HepG2 (cell line): ENCODE measurements around the gene KIF9. TPM values are rescaled to one million over a fixed set of nuclear protein-coding genes. Genes with fewer than 3 reads are reported as not detected.
A peak's percentile ranks its signal among the peaks of the same experiment; 100 is the strongest.
"Not testable (repeated sequence)": the region's sequence is repeated elsewhere in the genome, so short reads cannot be mapped to it uniquely, and the experiment has no call there.

Source experiments
- ATAC-seq: fragments of 200-7000 bp; cut with Tn5 transposase; 3 replicates; pipeline ENCODE4 v1.9.1; 2020; ENCODE audit warnings: mild to moderate bottlenecking, moderate library complexity
- BruUV-seq: library from RNA; stranded (reverse); fragments of 400-500 nt; replicated peaks from 2 replicates; lab custom pipeline; 2021; lab: Mats Ljungman, UMichigan
- CTCF ChIA-PET: fragments of 300-600 bp; formaldehyde crosslinking; extraction: SDS; loops from one replicate; lab custom pipeline; 2021; ENCODE audit warnings: low total read pairs, inconsistent platforms, low intra/inter-chr PET ratio; lab: Yijun Ruan, JAX
- POLR2A ChIA-PET: fragments of 350-600 bp; sonication (Branson Sonifier 250); formaldehyde crosslinking; loops from one replicate; lab custom pipeline; 2020; ENCODE audit warnings: antibody characterized with exemption, inconsistent platforms; lab: Yijun Ruan, JAX
- DNase-seq: peaks from one replicate; pipeline ENCODE4 v3.0.0-alpha.2; 2015; ENCODE audit warnings: low spot score
- FAIRE-seq: peaks from 3 replicates; lab custom pipeline; 2011; peaks lifted over from hg19 to GRCh38; lab: Jason Lieb, UNC
- H2AFZ ChIP-seq: one replicate; pipeline ENCODE4 v1.6.1; 2011; ENCODE audit warnings: low read length, inconsistent platforms
- H3K27ac ChIP-seq: fragments of 300-600 bp; 3 replicates; pipeline ENCODE4 v1.8.0; 2011; ENCODE audit warnings: mixed run types, mild to moderate bottlenecking, mixed read lengths, low read length, inconsistent platforms; ENCODE audit not compliant: insufficient read depth; ENCODE audit errors: extremely low read length
- H3K27me3 ChIP-seq, 2 experiments: fragments of 200-600 bp in 1 of 2; 2 replicates in 1 of 2; 3 replicates in 1 of 2; pipeline versions ENCODE4 v1.6.0 to v1.8.0; 2011; ENCODE audit warnings: low read length in 2 of 2, mild to moderate bottlenecking in 2 of 2, moderate library complexity in 2 of 2, inconsistent platforms in 1 of 2; ENCODE audit not compliant: insufficient read depth in 2 of 2, control insufficient read depth in 1 of 2
- H3K36me3 ChIP-seq, 2 experiments: fragments of 200-600 bp in 1 of 2; replicated peaks in 1 of 2; 2 replicates in 1 of 2; 3 replicates in 1 of 2; pipeline versions ENCODE4 v1.5.1 to v1.8.0; 2011; ENCODE audit warnings: low read length in 2 of 2, inconsistent platforms in 1 of 2; ENCODE audit not compliant: insufficient read depth in 2 of 2, control insufficient read depth in 1 of 2
- H3K4me1 ChIP-seq: 2 replicates; pipeline ENCODE4 v1.5.1; 2012; ENCODE audit warnings: low read length, inconsistent platforms; ENCODE audit not compliant: insufficient read depth
- H3K4me2 ChIP-seq: 2 replicates; pipeline ENCODE4 v1.6.0; 2011; ENCODE audit warnings: low read depth, low read length, inconsistent platforms
- H3K4me3 ChIP-seq, 3 experiments: fragments of 200-600 bp in 1 of 3; sonication (generic), shearing (Covaris generic) in 1 of 3; replicated peaks in 1 of 3; 2 replicates each; pipeline ENCODE4 v1.5.1; 2011 to 2016; ENCODE audit warnings: low read length in 3 of 3, inconsistent platforms in 2 of 3, low read depth in 2 of 3, mild to moderate bottlenecking in 2 of 3, control low read depth in 1 of 3, mixed read lengths in 1 of 3; ENCODE audit not compliant: insufficient read depth in 1 of 3
- H3K79me2 ChIP-seq: one replicate; pipeline ENCODE4 v1.6.1; 2011; ENCODE audit warnings: low read length, inconsistent platforms; ENCODE audit not compliant: insufficient read depth
- H3K9ac ChIP-seq: 2 replicates; pipeline ENCODE4 v1.6.0; 2011; ENCODE audit warnings: mild to moderate bottlenecking, low read depth, low read length, inconsistent platforms; ENCODE audit not compliant: insufficient read depth
- H3K9me3 ChIP-seq: 2 replicates; pipeline ENCODE4 v1.5.1; 2012; ENCODE audit warnings: mild to moderate bottlenecking, low read length
- H4K20me1 ChIP-seq: 2 replicates; pipeline ENCODE4 v1.6.0; 2011; ENCODE audit warnings: inconsistent platforms, mild to moderate bottlenecking, low read length, moderate library complexity; ENCODE audit not compliant: insufficient read depth
- NRL ChIP-seq: sonication (generic); formaldehyde crosslinking; IDR thresholded peaks from 2 replicates; pipeline ENCODE4 v1.5.0; 2020; ENCODE audit warnings: missing genetic modification reagents, mild to moderate bottlenecking, moderate library complexity, borderline replicate concordance
- WGBS: methylation state at CpG from one replicate; pipeline ENCODE4 v1.1.6; 2017; ENCODE audit warnings: low lambda C conversion rate; 5-methylcytosine and 5-hydroxymethylcytosine counted together
- in situ Hi-C: cut with HindIII; loops from 2 replicates; pipeline ENCODE4 v1.10.0; 2017; ENCODE audit warnings: low pct_unique_long_range_greater_than_20kb; ENCODE audit not compliant: extremely low pct_ligation_motif_present
- intact Hi-C: fragments of 100-400 bp; cut with micrococcal nuclease; formaldehyde crosslinking; loops from one replicate; pipeline ENCODE4 v1.10.0; 2022; ENCODE audit not compliant: unreplicated experiment
- polyA plus RNA-seq, 8 experiments: library from polyadenylated mRNA; depleted of rRNA in 3 of 8; stranded (reverse) in 7 of 8; unstranded in 1 of 8; fragments of >200 nt; fragmentation: Illumina TruSeq in 4 of 8; extraction: Trizol in 4 of 8; gene quantifications; 2 replicates each; pipeline versions ENCODE4 v1.2.1 to v1.2.3, GENCODE V29; 2011 to 2016; ENCODE audit warnings: low read depth in 4 of 8, missing spikeins in 1 of 8, mixed read lengths in 1 of 8; ENCODE audit not compliant: insufficient read depth in 1 of 8
- total RNA-seq, 5 experiments: library from RNA; depleted of rRNA; stranded (reverse); fragments of >200 nt; fragmentation: Illumina TruSeq; extraction: Trizol; gene quantifications; 2 replicates each; pipeline ENCODE4 v1.2.3, GENCODE V29; 2016; ENCODE audit warnings: low read depth in 1 of 5
- TF ChIP-seq, protein P1 (sequence below): sonication (generic); formaldehyde crosslinking; IDR thresholded peaks from 2 replicates; pipeline ENCODE4 v1.8.1; 2023; ENCODE audit warnings: mild to moderate bottlenecking, inconsistent platforms, moderate library complexity, missing genetic modification reagents, borderline replicate concordance
- TF ChIP-seq, protein P2 (sequence below): sonication (generic); formaldehyde crosslinking; IDR thresholded peaks from 2 replicates; pipeline ENCODE4 v1.5.0; 2020; ENCODE audit warnings: missing genetic modification reagents, mild to moderate bottlenecking, borderline replicate concordance

Gene KIF9
- total and polyA plus RNA-seq, 2 of the 13 experiments (the other 11 are each of a cell fraction or from before 2014, with no cell fraction given) = 5.1 to 16.9 TPM

DNA sequence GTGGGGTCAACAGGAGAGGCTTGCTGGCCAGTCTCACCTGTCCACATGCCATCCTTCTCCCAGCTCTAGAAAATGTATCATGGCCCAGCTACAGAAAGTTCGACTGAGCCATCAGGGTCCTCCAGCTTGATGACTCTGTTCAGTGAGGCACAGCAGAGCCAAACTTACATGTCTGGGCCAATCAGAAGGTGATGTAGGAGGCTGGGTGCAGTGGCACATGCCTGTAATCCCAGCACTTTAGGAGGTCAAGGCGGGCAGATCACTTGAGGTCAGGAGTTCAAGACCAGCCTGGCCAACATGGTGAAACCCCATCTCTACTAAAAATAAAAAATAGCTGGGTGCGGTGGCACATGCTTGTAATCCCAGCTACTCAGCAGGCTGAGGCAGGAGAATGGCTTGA, 31.5 kb downstream of the KIF9 start:
- TF ChIP-seq, protein P1, sequence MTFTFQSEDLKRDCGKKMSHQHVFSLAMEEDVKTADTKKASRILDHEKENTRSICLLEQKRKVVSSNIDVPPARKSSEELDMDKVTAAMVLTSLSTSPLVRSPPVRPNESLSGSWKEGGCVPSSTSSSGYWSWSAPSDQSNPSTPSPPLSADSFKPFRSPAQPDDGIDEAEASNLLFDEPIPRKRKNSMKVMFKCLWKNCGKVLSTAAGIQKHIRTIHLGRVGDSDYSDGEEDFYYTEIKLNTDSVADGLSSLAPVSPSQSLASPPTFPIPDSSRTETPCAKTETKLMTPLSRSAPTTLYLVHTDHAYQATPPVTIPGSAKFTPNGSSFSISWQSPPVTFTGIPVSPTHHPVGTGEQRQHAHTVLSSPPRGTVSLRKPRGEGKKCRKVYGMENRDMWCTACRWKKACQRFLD (CRISPR knock-in tag) = 0 out of 2 replicates have a peak, but pooled peaks have one; percentile 38
- TF ChIP-seq, protein P2, sequence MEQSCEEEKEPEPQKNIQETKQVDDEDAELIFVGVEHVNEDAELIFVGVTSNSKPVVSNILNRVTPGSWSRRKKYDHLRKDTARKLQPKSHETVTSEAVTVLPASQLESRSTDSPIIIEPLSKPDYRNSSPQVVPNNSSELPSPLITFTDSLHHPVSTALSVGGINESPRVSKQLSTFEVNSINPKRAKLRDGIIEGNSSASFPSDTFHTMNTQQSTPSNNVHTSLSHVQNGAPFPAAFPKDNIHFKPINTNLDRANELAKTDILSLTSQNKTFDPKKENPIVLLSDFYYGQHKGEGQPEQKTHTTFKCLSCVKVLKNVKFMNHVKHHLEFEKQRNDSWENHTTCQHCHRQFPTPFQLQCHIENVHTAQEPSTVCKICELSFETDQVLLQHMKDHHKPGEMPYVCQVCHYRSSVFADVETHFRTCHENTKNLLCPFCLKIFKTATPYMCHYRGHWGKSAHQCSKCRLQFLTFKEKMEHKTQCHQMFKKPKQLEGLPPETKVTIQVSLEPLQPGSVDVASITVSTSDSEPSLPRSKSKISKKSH (CRISPR knock-in tag) = 0 out of 2 replicates have a peak, but pooled peaks have one; percentile 20
- TF ChIP-seq NRL (CRISPR knock-in tag) = 0 out of 2 replicates have a peak, but pooled peaks have one; percentile 33
- H3K79me2 ChIP-seq, DNase-seq, H3K36me3 ChIP-seq, H3K27me3 ChIP-seq, BruUV-seq, H3K27ac ChIP-seq, H3K4me2 ChIP-seq, H2AFZ ChIP-seq, H3K4me3 ChIP-seq, FAIRE-seq, intact Hi-C loops, POLR2A ChIA-PET, H4K20me1 ChIP-seq, H3K9ac ChIP-seq, H3K9me3 ChIP-seq, ATAC-seq: not testable (repeated sequence)
- in situ Hi-C loops = loop anchor here (5.0 kb wide), 1 partner anchor 71 kb away; no protein-coding TSS in a partner anchor
- CTCF ChIA-PET = interaction anchor here (1.1 to 2.7 kb wide), 3 partner anchors 32 to 120 kb away, joined by 3 to 14 read pairs (median 3); partner anchors contain the start of genes KIF9 and KLHL18
- 92% methylated on average over 2 of the region's 3 CpGs for WGBS
- H3K4me1 ChIP-seq = peaks cover 22% of the 10 kb centered on the region
